CD4-positive, alpha-beta T cell (primary cell): ENCODE measurements around the gene NRM. TPM values are rescaled to one million over a fixed set of nuclear protein-coding genes. Genes with fewer than 3 reads are reported as not detected.

ENCODE experiments used
- ATAC-seq: fragments of 200-7000 bp; cut with Tn5 transposase; one replicate; pipeline ENCODE4 v1.10.0; 2022; ENCODE audit warnings: mild to moderate bottlenecking; ENCODE audit not compliant: poor library complexity
- CTCF ChIA-PET: fragments of 350-600 bp; sonication (Branson Sonifier 250); formaldehyde crosslinking; loops from one replicate; lab custom pipeline; 2021; ENCODE audit warnings: antibody characterized with exemption, inconsistent platforms; lab: Charles Lee
- POLR2A ChIA-PET: fragments of 350-600 bp; sonication (Branson Sonifier 250); formaldehyde crosslinking; loops from one replicate; lab custom pipeline; 2021; ENCODE audit warnings: antibody characterized with exemption, inconsistent platforms; lab: Charles Lee
- DNase-seq, 14 experiments: peaks; one replicate each; pipeline ENCODE4 v3.0.0-alpha.2; 2013 to 2020; ENCODE audit warnings: mixed read lengths in 2 of 14
- H3K27ac ChIP-seq, 2 donors: one replicate each; pipeline versions ENCODE4 v1.5.1 to v1.7.0; 2013; ENCODE audit warnings: low read length in 2 of 2, low read depth in 1 of 2, mild to moderate bottlenecking in 1 of 2
- H3K27me3 ChIP-seq, 2 experiments: 1 replicate in 1 of 2; 2 replicates in 1 of 2; pipeline versions ENCODE4 v1.6.1 to v1.7.0; 2013; ENCODE audit warnings: low read length in 2 of 2, control low read depth in 1 of 2, mild to moderate bottlenecking in 1 of 2, moderate library complexity in 1 of 2; ENCODE audit not compliant: insufficient read depth in 2 of 2, control insufficient read depth in 1 of 2
- H3K36me3 ChIP-seq: one replicate; pipeline ENCODE4 v1.6.1; 2013; ENCODE audit warnings: low read length, control low read depth; ENCODE audit not compliant: insufficient read depth
- H3K4me1 ChIP-seq: one replicate; pipeline ENCODE4 v1.6.1; 2013; ENCODE audit warnings: low read length, control low read depth; ENCODE audit not compliant: insufficient read depth
- H3K4me3 ChIP-seq: one replicate; pipeline ENCODE4 v1.5.1; 2013; ENCODE audit warnings: mild to moderate bottlenecking, low read length, moderate library complexity
- H3K9me3 ChIP-seq, 2 experiments: 1 replicate in 1 of 2; 2 replicates in 1 of 2; pipeline versions ENCODE4 v1.6.1 to v1.7.0; 2013; ENCODE audit warnings: low read length in 2 of 2, mild to moderate bottlenecking in 2 of 2, control low read depth in 1 of 2, moderate library complexity in 1 of 2; ENCODE audit not compliant: control insufficient read depth in 1 of 2, insufficient read depth in 1 of 2
- H3K27ac Mint-ChIP-seq: one replicate; pipeline ENCODE4 v1.8.0; 2020; ENCODE audit warnings: mixed read lengths
- H3K27me3 Mint-ChIP-seq: one replicate; pipeline ENCODE4 v1.8.0; 2021; ENCODE audit warnings: mixed read lengths
- H3K36me3 Mint-ChIP-seq: one replicate; pipeline ENCODE4 v1.8.0; 2021; ENCODE audit warnings: low read depth, mixed read lengths
- H3K4me1 Mint-ChIP-seq: one replicate; pipeline ENCODE4 v1.8.0; 2021; ENCODE audit warnings: low read depth, mixed read lengths
- H3K4me3 Mint-ChIP-seq: one replicate; pipeline ENCODE4 v1.8.0; 2020; ENCODE audit warnings: mild to moderate bottlenecking, mixed read lengths
- H3K9me3 Mint-ChIP-seq: one replicate; pipeline ENCODE4 v1.8.0; 2020; ENCODE audit warnings: mixed read lengths
- CTCF ChIP-seq: fragments of 200-600 bp; IDR thresholded peaks from one replicate; pipeline ENCODE4 v1.8.0; 2022; ENCODE audit warnings: antibody characterized with exemption, mild to moderate bottlenecking
- intact Hi-C, 2 experiments: fragments of 100-400 bp; cut with DNase I in 1 of 2; cut with micrococcal nuclease in 1 of 2; formaldehyde crosslinking; loops; one replicate each; pipeline versions ENCODE4 v1.15.1 to v1.9.0; 2023 to 2025; cut with DNase I, micrococcal nuclease
- polyA plus RNA-seq, 2 donors: library from polyadenylated mRNA; unstranded; fragments of 120-200 nt; gene quantifications; one replicate each; pipeline ENCODE4 v1.2.1, GENCODE V29; 2013
- total RNA-seq, 174 experiments: library from RNA in 2 of 174; stranded (reverse) in 2 of 174; gene quantifications; one replicate each; pipeline ENCODE4 v1.2.3 and lab custom pipeline; 2021 to 2026

Gene NRM
- total RNA-seq = 1 to 10 TPM; 3.8 to 4.4 TPM
- 13.0 TPM for polyA plus RNA-seq (2013, experiment 1 of 2)
- polyA plus RNA-seq (2013, experiment 2 of 2) = 15.0 TPM
- 0.16 to 17.2 (median 3.1) reads per million in 172 experiments for total RNA-seq (lab: John Stamatoyannopoulos, UW)

GRCh38 chr6:30690403-30691207, at the start of gene NRM:
NRM (minus strand) TSS chr6:30690984; CDS start chr6:30690974, 10 bp downstream.
- no peak for TF ChIP-seq CTCF
- ChIA-PET POLR2A (interaction anchor here (0.6 to 5.2 kb wide), 9 partner anchors 10 to 76 kb away, joined by 3 to 44 read pairs (median 5); partner anchors contain the start of genes MDC1, MRPS18B, PPP1R10 and TUBB), CTCF (interaction anchor here (5.5 to 6.1 kb wide), 2 partner anchors 11 to 41 kb away, joined by 28 to 49 read pairs; no protein-coding TSS in a partner anchor)
- intact Hi-C loops = no loop called here
- no peaks in the 10 kb centered on the region for H3K9me3 Mint-ChIP-seq
- H3K36me3 Mint-ChIP-seq = peaks cover 9% of the 10 kb centered on the region
- H3K9me3 ChIP-seq = no peaks in the 10 kb centered on the region
- peak within 1 kb of the TSS; percentile 28 to 57 for H3K27ac ChIP-seq
- DNase-seq (peak in 13 of 14 experiments; percentile 37 to 88 (median 68)), ATAC-seq (peak; percentile 22)
- H3K4me1 ChIP-seq = peaks cover 43% of the 10 kb centered on the region
- peak within 1 kb of the TSS; percentile 98 for H3K4me3 Mint-ChIP-seq
- peaks cover 42% of the 10 kb centered on the region for H3K4me1 Mint-ChIP-seq
- H3K36me3 ChIP-seq = no peaks in the 10 kb centered on the region
- no peaks in the 10 kb centered on the region for H3K27me3 ChIP-seq
- no peaks in the 10 kb centered on the region for H3K27me3 Mint-ChIP-seq
- peak within 1 kb of the TSS; percentile 68 for H3K4me3 ChIP-seq
- H3K27ac Mint-ChIP-seq = peak within 1 kb of the TSS; percentile 94

- H3K27ac Mint-ChIP-seq = peak overlapping the region; percentile 59
- ChIA-PET POLR2A (interaction anchor here (0.7 to 1.0 kb wide), 3 partner anchors 13 to 74 kb away, joined by 3 to 4 read pairs (median 3); partner anchors contain the start of gene DHX16), CTCF (interaction anchor here (0.7 to 2.1 kb wide), 3 partner anchors 10 to 65 kb away, joined by 3 to 14 read pairs (median 3); no protein-coding TSS in a partner anchor)
- H3K27me3 Mint-ChIP-seq = no peaks in the 10 kb centered on the region
- H3K4me1 ChIP-seq = peaks cover 86% of the 10 kb centered on the region
- no peak for DNase-seq
- H3K9me3 Mint-ChIP-seq = no peaks in the 10 kb centered on the region
- H3K27me3 ChIP-seq = no peaks in the 10 kb centered on the region
- H3K4me3 ChIP-seq = no peak overlapping the region
- H3K36me3 Mint-ChIP-seq = peaks cover 52% of the 10 kb centered on the region
- intact Hi-C loops = loop anchor here (5.0 to 10.0 kb wide), 3 partner anchors 87 to 347 kb away; no protein-coding TSS in a partner anchor
- ATAC-seq = no peak
- no peak for TF ChIP-seq CTCF
- H3K4me1 Mint-ChIP-seq = peaks cover 76% of the 10 kb centered on the region
- H3K36me3 ChIP-seq = peaks cover 31% of the 10 kb centered on the region
- no peaks in the 10 kb centered on the region for H3K9me3 ChIP-seq
- no peak overlapping the region for H3K27ac ChIP-seq
- H3K4me3 Mint-ChIP-seq = peak overlapping the region; percentile 52
Observed at GRCh38 chr6:30740540-30740870, 49.7 kb upstream of the NRM start.

- H3K27ac ChIP-seq = no peak overlapping the region
- Mint-ChIP-seq H3K36me3 (peaks cover 59% of the 10 kb centered on the region), H3K9me3 (no peaks in the 10 kb centered on the region), H3K4me1 (peaks cover 74% of the 10 kb centered on the region), H3K4me3 (peak overlapping the region; percentile 5), H3K27me3 (no peaks in the 10 kb centered on the region), H3K27ac (peak overlapping the region; percentile 34)
- H3K9me3 ChIP-seq = no peaks in the 10 kb centered on the region
- ATAC-seq (no peak), DNase-seq (no peak)
- no peak for TF ChIP-seq CTCF
- CTCF ChIA-PET = interaction anchor here (0.6 to 3.3 kb wide), 4 partner anchors 8 to 95 kb away, joined by 3 to 10 read pairs (median 7); no protein-coding TSS in a partner anchor
- peaks cover 84% of the 10 kb centered on the region for H3K4me1 ChIP-seq
- POLR2A ChIA-PET = interaction anchor here (0.7 to 7.2 kb wide), 10 partner anchors 11 to 288 kb away, joined by 3 to 54 read pairs (median 4); partner anchors contain the start of genes MDC1, MRPS18B and TUBB
- H3K4me3 ChIP-seq = no peak overlapping the region
- H3K27me3 ChIP-seq = no peaks in the 10 kb centered on the region
- intact Hi-C loops = no loop called here
- peaks cover 47% of the 10 kb centered on the region for H3K36me3 ChIP-seq
Observed at GRCh38 chr6:30738532-30738931, 47.7 kb upstream of the NRM start.
